ENCODE measurements around the gene MS4A4A. TPM values are rescaled to one million over a fixed set of nuclear protein-coding genes. Genes with fewer than 3 reads are reported as not detected.

The MS4A4A gene
- total RNA-seq, 1 donor from 2014 or later, result 13.9 TPM

DNA sequence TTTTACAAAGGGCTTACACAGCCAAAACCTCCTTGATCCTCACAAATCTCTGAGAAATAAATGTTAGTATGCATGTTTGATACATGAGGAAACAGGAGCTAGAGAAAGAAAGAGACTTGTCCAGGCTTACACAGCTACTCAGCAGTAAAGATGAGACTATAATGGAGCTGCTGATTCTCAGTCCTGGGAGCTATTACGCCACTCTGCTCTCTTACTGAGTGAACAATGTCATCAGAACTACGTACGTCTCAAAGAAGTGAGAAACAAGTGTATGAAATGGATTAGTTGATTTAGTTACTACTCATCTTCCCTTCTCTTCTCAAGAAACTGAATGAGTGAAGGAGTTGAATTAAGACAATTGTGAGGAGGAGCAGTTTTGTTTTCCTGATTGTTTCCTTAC is 58.9 kb downstream of the MS4A4A start:
- H3K36me3 ChIP-seq, result no peaks in the 10 kb centered on the region
- no peak for DNase-seq
- TF ChIP-seq, protein P1, sequence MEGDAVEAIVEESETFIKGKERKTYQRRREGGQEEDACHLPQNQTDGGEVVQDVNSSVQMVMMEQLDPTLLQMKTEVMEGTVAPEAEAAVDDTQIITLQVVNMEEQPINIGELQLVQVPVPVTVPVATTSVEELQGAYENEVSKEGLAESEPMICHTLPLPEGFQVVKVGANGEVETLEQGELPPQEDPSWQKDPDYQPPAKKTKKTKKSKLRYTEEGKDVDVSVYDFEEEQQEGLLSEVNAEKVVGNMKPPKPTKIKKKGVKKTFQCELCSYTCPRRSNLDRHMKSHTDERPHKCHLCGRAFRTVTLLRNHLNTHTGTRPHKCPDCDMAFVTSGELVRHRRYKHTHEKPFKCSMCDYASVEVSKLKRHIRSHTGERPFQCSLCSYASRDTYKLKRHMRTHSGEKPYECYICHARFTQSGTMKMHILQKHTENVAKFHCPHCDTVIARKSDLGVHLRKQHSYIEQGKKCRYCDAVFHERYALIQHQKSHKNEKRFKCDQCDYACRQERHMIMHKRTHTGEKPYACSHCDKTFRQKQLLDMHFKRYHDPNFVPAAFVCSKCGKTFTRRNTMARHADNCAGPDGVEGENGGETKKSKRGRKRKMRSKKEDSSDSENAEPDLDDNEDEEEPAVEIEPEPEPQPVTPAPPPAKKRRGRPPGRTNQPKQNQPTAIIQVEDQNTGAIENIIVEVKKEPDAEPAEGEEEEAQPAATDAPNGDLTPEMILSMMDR (IDR thresholded peaks at IDR 0.05; ENCODE audit: borderline replicate concordance), result no peak
- no peaks in the 10 kb centered on the region for H3K4me1 ChIP-seq
- intact Hi-C loops (cut with micrococcal nuclease), result no loop called here
- H3K4me3 ChIP-seq, result no peak overlapping the region
- no peaks in the 10 kb centered on the region for H3K9me3 ChIP-seq (replicated peaks)
- H3K27ac ChIP-seq (replicated peaks), result no peak overlapping the region
- H3K27me3 ChIP-seq (ENCODE audit: low read depth), result peaks cover 9% of the 10 kb centered on the region

DNA sequence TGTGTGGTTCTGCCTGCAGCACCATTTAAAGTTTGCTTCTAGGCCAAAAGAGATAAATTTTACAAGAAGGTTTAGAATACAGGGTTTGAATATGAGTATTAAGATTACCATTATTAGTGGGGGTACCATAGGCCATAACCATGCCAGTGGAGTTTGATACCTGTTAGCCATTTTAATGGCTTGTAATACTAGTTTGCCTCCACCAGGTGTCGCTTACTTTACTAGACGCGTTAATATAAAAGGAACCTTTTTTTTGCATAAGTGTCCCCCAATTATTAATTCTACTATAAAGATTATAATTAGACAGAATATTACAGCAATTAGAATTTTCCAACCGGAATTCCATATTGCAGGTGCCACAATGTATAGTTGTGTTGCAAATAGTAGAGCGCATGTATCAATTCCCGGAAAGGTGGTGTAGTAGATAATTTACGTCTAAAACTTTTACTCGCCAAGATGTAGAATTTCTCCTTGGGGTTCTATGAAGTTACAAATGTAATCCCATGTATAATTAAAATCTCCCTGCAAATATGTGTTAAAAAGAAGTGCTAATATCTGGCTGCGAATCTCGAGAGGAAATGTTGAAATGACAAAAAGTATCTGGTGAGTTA is 62.7 kb downstream of the MS4A4A start:
- no peak for DNase-seq
- no peak overlapping the region for H3K4me3 ChIP-seq
- H3K9me3 ChIP-seq (replicated peaks), result no peaks in the 10 kb centered on the region
- H3K4me1 ChIP-seq, result no peaks in the 10 kb centered on the region
- peaks cover 19% of the 10 kb centered on the region for H3K27me3 ChIP-seq (ENCODE audit: low read depth)
- intact Hi-C loops (cut with micrococcal nuclease), result no loop called here
- H3K27ac ChIP-seq (replicated peaks), result no peak overlapping the region
- TF ChIP-seq, protein P1 (IDR thresholded peaks at IDR 0.05; ENCODE audit: borderline replicate concordance), result peak; percentile 45
- no peaks in the 10 kb centered on the region for H3K36me3 ChIP-seq

DNA sequence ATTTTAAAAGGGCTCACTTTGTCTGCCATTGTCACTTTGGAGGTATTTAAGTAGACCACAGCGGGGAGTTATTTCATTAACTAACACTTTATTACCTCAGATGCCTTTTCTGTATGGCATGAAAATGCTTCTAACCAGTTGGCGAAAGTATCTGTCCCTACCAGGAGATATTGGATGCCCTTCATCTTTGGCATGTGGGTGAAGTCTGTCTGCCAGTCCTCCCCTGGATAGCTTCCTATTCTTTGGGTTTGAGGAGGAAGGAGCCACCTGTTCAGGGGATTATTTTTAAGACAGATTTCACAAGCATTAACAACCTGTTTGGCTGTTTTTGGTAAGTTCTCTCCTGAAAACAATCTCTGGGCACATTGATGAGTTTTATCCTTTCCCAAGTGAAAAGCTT is 63.7 kb downstream of the MS4A4A start:
- Histone ChIP-seq H3K27me3 (ENCODE audit: low read depth) (peaks cover 24% of the 10 kb centered on the region), H3K9me3 (replicated peaks) (no peaks in the 10 kb centered on the region), H3K4me3 (no peak overlapping the region), H3K36me3 (no peaks in the 10 kb centered on the region), H3K27ac (replicated peaks) (no peak overlapping the region), H3K4me1 (no peaks in the 10 kb centered on the region)
- intact Hi-C loops (cut with micrococcal nuclease), result no loop called here
- TF ChIP-seq, protein P1 (IDR thresholded peaks at IDR 0.05; ENCODE audit: borderline replicate concordance), result no peak
- DNase-seq, result no peak

DNA sequence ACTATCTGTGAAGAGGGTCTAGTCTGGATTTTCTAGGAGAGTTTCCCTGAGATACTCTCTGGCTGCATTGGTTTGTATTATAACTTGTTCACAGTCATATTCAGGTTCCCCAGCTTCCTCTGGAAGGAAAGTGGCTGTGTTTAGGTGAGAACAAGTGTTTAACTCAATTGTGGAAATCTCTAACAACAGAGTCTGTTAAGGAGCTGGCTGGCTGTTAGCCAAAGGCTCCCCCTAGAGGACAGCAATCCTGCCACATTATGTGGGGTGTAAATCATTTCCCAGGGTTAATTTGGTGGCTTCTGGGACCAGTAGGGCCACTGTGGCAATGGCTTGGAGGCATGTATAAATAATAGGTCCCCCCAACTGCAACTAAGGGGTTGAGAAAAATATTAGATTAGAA is 65.0 kb downstream of the MS4A4A start:
- Histone ChIP-seq H3K9me3 (replicated peaks) (no peaks in the 10 kb centered on the region), H3K27ac (replicated peaks) (no peak overlapping the region)
- intact Hi-C loops (cut with micrococcal nuclease), result no loop called here

DNA sequence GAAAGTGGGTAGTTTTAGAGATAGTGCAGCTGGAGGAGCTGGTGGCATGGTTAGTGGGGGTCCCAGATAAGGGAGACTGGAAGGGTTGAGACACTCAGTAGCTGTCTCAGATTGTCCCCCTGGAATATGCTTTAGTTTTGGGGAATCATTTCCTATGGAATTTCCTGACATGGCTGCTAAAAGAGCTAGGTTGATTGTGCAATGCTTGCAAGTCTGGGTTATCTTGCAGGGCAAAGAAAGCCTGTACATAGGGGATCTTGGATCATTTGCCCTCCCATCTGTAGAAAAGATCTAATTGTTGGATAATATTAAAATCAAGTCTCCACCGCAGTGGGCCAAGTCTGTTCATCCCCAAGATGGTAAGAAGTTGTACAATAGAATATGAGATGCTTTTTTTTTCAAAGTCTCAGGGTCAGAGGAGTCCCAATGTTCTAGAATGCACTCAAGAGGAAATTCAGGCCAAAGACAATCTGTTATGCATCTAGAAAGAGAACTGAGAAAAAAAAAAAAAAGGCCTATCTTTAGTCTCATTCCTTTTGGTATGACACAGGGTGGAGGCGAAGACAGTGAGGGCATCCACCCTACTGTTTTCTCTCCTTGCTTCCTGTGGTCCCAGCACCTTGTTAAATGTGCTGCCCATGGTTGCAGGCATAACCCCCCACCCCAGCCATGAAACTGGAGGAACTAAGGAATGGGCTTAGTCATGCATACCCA is 66.8 kb downstream of the MS4A4A start:
- TF ChIP-seq, protein P1 (IDR thresholded peaks at IDR 0.05; ENCODE audit: borderline replicate concordance), result no peak
- intact Hi-C loops (cut with micrococcal nuclease), result no loop called here
- no peak overlapping the region for H3K4me3 ChIP-seq
- peaks cover 21% of the 10 kb centered on the region for H3K27me3 ChIP-seq (ENCODE audit: low read depth)
- H3K27ac ChIP-seq (replicated peaks), result no peak overlapping the region
- H3K9me3 ChIP-seq (replicated peaks), result no peaks in the 10 kb centered on the region
- H3K36me3 ChIP-seq, result no peaks in the 10 kb centered on the region
- no peak for DNase-seq
- no peaks in the 10 kb centered on the region for H3K4me1 ChIP-seq

More for the DNA sequence above, 65.0 kb downstream of the MS4A4A start:
- no peak for DNase-seq
- Histone ChIP-seq H3K36me3 (no peaks in the 10 kb centered on the region), H3K27me3 (ENCODE audit: low read depth) (peaks cover 24% of the 10 kb centered on the region), H3K4me3 (no peak overlapping the region), H3K4me1 (no peaks in the 10 kb centered on the region)
- TF ChIP-seq, protein P1 (IDR thresholded peaks at IDR 0.05; ENCODE audit: borderline replicate concordance), result peak; percentile 21

All from left ventricle myocardium inferior (tissue), 1 donor.